MM.1S (cell line): Measurements from ENCODE around the gene KCTD17.

Source experiments
- DNase-seq: peaks from one replicate; pipeline ENCODE4 v3.0.0-alpha.2; 2015
- H2AFZ ChIP-seq: fragments of 300-600 bp; sonication (generic); 2 replicates; pipeline ENCODE4 v1.6.0; 2016; ENCODE audit warnings: antibody characterized with exemption, low read length
- H3F3A ChIP-seq: fragments of 300-600 bp; sonication (generic); 2 replicates; pipeline ENCODE4 v1.6.1; 2016; ENCODE audit warnings: mild to moderate bottlenecking, antibody characterized with exemption, low read length, moderate library complexity, mixed read lengths; ENCODE audit not compliant: insufficient read depth
- H3K27ac ChIP-seq: fragments of 300-600 bp; sonication (generic); 2 replicates; pipeline ENCODE4 v1.5.1; 2016; ENCODE audit warnings: mild to moderate bottlenecking, low read length
- H3K27me3 ChIP-seq: fragments of 300-600 bp; sonication (generic); replicated peaks from 2 replicates; pipeline ENCODE4 v1.6.0; 2016; ENCODE audit warnings: low read length; ENCODE audit not compliant: insufficient read depth
- H3K36me3 ChIP-seq: fragments of 300-600 bp; sonication (generic); replicated peaks from 2 replicates; pipeline ENCODE4 v1.6.1; 2016; ENCODE audit warnings: mild to moderate bottlenecking, low read length, mixed read lengths; ENCODE audit not compliant: insufficient read depth
- H3K4me1 ChIP-seq: fragments of 300-600 bp; sonication (generic); 2 replicates; pipeline ENCODE4 v1.6.1; 2016; ENCODE audit warnings: low read length, mixed read lengths
- H3K4me2 ChIP-seq: fragments of 300-600 bp; sonication (generic); 2 replicates; pipeline ENCODE4 v1.6.0; 2016; ENCODE audit warnings: low read depth, low read length
- H3K4me3 ChIP-seq: fragments of 300-600 bp; sonication (generic); 2 replicates; pipeline ENCODE4 v1.5.1; 2016; ENCODE audit warnings: low read length, mixed read lengths
- H3K79me2 ChIP-seq: fragments of 300-600 bp; sonication (generic); 2 replicates; pipeline ENCODE4 v1.6.1; 2016; ENCODE audit warnings: mixed run types, low read length, mixed read lengths
- H3K9ac ChIP-seq: fragments of 300-600 bp; sonication (generic); 2 replicates; pipeline ENCODE4 v1.6.1; 2016; ENCODE audit warnings: low read length, mixed read lengths
- H3K9me2 ChIP-seq: fragments of 300-600 bp; sonication (generic); replicated peaks from 2 replicates; pipeline ENCODE4 v1.6.1; 2016; ENCODE audit warnings: mild to moderate bottlenecking, low read length, mixed read lengths; ENCODE audit not compliant: insufficient read depth
- H3K9me3 ChIP-seq: fragments of 300-600 bp; sonication (generic); replicated peaks from 2 replicates; pipeline ENCODE4 v1.6.1; 2016; ENCODE audit warnings: mild to moderate bottlenecking, low read length, mixed read lengths; ENCODE audit not compliant: insufficient read depth
- H4K20me1 ChIP-seq: fragments of 300-600 bp; sonication (generic); 2 replicates; pipeline ENCODE4 v1.6.1; 2016; ENCODE audit warnings: mild to moderate bottlenecking, low read length, moderate library complexity, mixed read lengths; ENCODE audit not compliant: insufficient read depth
- CTCF ChIP-seq: fragments of 300-600 bp; sonication (generic); IDR thresholded peaks from 2 replicates; pipeline ENCODE4 v1.5.1; 2016; ENCODE audit warnings: antibody characterized with exemption, low read length, mixed read lengths
- EZH2 ChIP-seq: fragments of 300-600 bp; sonication (generic); optimal IDR thresholded peaks from 2 replicates; pipeline ENCODE3; 2017; ENCODE audit warnings: low read depth, mild to moderate bottlenecking, antibody characterized with exemption, low read length, mixed read lengths
- EZH2phosphoT487 ChIP-seq: fragments of 300-600 bp; sonication (generic); IDR thresholded peaks from 2 replicates; pipeline ENCODE4 v1.6.1; 2018; ENCODE audit warnings: antibody characterized with exemption, low read length

KCTD17 gene

GRCh38 chr22:37064553-37064952 lies 13.0 kb downstream of the KCTD17 start:
- Histone ChIP-seq H3K79me2 (no peaks in the 10 kb centered on the region), H3K4me2 (no peak overlapping the region), H2AFZ (no peak overlapping the region), H3F3A (no peaks in the 10 kb centered on the region), H3K4me1 (no peaks in the 10 kb centered on the region), H3K27me3 (peaks cover 63% of the 10 kb centered on the region), H3K9me3 (no peaks in the 10 kb centered on the region), H3K36me3 (no peaks in the 10 kb centered on the region), H3K27ac (no peak overlapping the region), H4K20me1 (no peaks in the 10 kb centered on the region), H3K4me3 (no peak overlapping the region), H3K9ac (no peak overlapping the region), H3K9me2 (no peaks in the 10 kb centered on the region)
- no peak for DNase-seq
- TF ChIP-seq EZH2 (no peak), CTCF (no peak), EZH2phosphoT487 (no peak)

- no peak overlapping the region for H2AFZ ChIP-seq
These were observed 13.6 kb downstream of the KCTD17 start for GRCh38 chr22:37065180-37065579.

GRCh38 chr22:37065961-37066360 lies 14.4 kb downstream of the KCTD17 start:
- no peaks in the 10 kb centered on the region for H3K9me2 ChIP-seq
- no peaks in the 10 kb centered on the region for H3K9me3 ChIP-seq
- no peak for TF ChIP-seq EZH2phosphoT487
- no peak for TF ChIP-seq EZH2
- TF ChIP-seq CTCF: no peak
- H3K9ac ChIP-seq: no peak overlapping the region
- H4K20me1 ChIP-seq: no peaks in the 10 kb centered on the region
- no peaks in the 10 kb centered on the region for H3K79me2 ChIP-seq
- no peaks in the 10 kb centered on the region for H3K4me1 ChIP-seq
- H3K27me3 ChIP-seq: peaks cover 77% of the 10 kb centered on the region
- no peak overlapping the region for H2AFZ ChIP-seq
- no peaks in the 10 kb centered on the region for H3K36me3 ChIP-seq
- no peak overlapping the region for H3K4me3 ChIP-seq
- no peaks in the 10 kb centered on the region for H3F3A ChIP-seq
- no peak overlapping the region for H3K4me2 ChIP-seq
- DNase-seq: no peak
- H3K27ac ChIP-seq: no peak overlapping the region

More at GRCh38 chr22:37065180-37065579, 13.6 kb downstream of the KCTD17 start:
- Histone ChIP-seq H3K79me2 (no peaks in the 10 kb centered on the region), H3K4me1 (no peaks in the 10 kb centered on the region), H3K27me3 (peaks cover 69% of the 10 kb centered on the region), H3K36me3 (no peaks in the 10 kb centered on the region), H3F3A (no peaks in the 10 kb centered on the region), H3K9me2 (no peaks in the 10 kb centered on the region), H4K20me1 (no peaks in the 10 kb centered on the region), H3K27ac (no peak overlapping the region), H3K9ac (no peak overlapping the region), H3K4me2 (no peak overlapping the region), H3K4me3 (no peak overlapping the region), H3K9me3 (no peaks in the 10 kb centered on the region)
- TF ChIP-seq EZH2 (no peak), CTCF (no peak), EZH2phosphoT487 (no peak)
- no peak for DNase-seq

GRCh38 chr22:37067428-37067827 lies 15.9 kb downstream of the KCTD17 start:
- no peak for TF ChIP-seq EZH2phosphoT487
- no peak for TF ChIP-seq CTCF
- no peak for TF ChIP-seq EZH2
- no peak overlapping the region for H3K4me3 ChIP-seq
- H3K9me3 ChIP-seq: no peaks in the 10 kb centered on the region
- H3K4me2 ChIP-seq: no peak overlapping the region
- no peak overlapping the region for H2AFZ ChIP-seq
- H3K79me2 ChIP-seq: no peaks in the 10 kb centered on the region
- no peaks in the 10 kb centered on the region for H4K20me1 ChIP-seq
- H3K9me2 ChIP-seq: no peaks in the 10 kb centered on the region
- peaks cover 85% of the 10 kb centered on the region for H3K27me3 ChIP-seq
- H3K4me1 ChIP-seq: no peaks in the 10 kb centered on the region
- no peak overlapping the region for H3K27ac ChIP-seq
- no peaks in the 10 kb centered on the region for H3K36me3 ChIP-seq
- no peak for DNase-seq
- no peaks in the 10 kb centered on the region for H3F3A ChIP-seq
- H3K9ac ChIP-seq: no peak overlapping the region
